Pancreas (tissue), 10 donors: Measurements from ENCODE around the gene CYRIA. TPM values are rescaled to one million over a fixed set of nuclear protein-coding genes. Genes with fewer than 3 reads are reported as not detected.

Experiments
- ATAC-seq, 4 donors: fragments of 200-7000 bp; cut with Tn5 transposase; one replicate each; pipeline versions ENCODE4 v1.8.0 to v1.9.1; 2020; ENCODE audit warnings: mild to moderate bottlenecking in 4 of 4, moderate library complexity in 4 of 4
- DNase-seq, 6 donors: peaks; one replicate each; pipeline ENCODE4 v3.0.0-alpha.2; 2020
- FAIRE-seq: peaks from 2 replicates; lab custom pipeline; 2012; peaks lifted over from hg19 to GRCh38; lab: Jason Lieb, UNC
- H3K27ac ChIP-seq, 4 donors: fragments of 200-600 bp; sonication (generic); 1 replicate in 3 of 4; 2 replicates in 1 of 4; pipeline versions ENCODE4 v1.5.0 to v1.8.0; 2020
- H3K27me3 ChIP-seq, 4 donors: fragments of 200-600 bp; one replicate each; pipeline ENCODE4 v1.8.0; 2021
- H3K36me3 ChIP-seq, 3 donors: fragments of 200-600 bp; sonication (generic) in 1 of 3; one replicate each; pipeline versions ENCODE4 v1.5.0 to v1.8.0; 2020 to 2021
- H3K4me1 ChIP-seq, 3 donors: fragments of 200-600 bp; one replicate each; pipeline ENCODE4 v1.8.0; 2021
- H3K4me3 ChIP-seq, 4 donors: fragments of 200-600 bp; sonication (generic) in 2 of 4; one replicate each; pipeline versions ENCODE4 v1.5.0 to v1.8.0; 2020 to 2021
- H3K9me3 ChIP-seq, 4 donors: fragments of 200-600 bp; one replicate each; pipeline ENCODE4 v1.8.0; 2021
- CTCF ChIP-seq, 4 donors: fragments of 200-600 bp; sonication (generic) in 3 of 4; IDR thresholded peaks; one replicate each; pipeline versions ENCODE4 v1.5.0 to v1.8.0; 2021; ENCODE audit warnings: antibody characterized with exemption in 4 of 4
- WGBS, 2 donors: extraction: QIAGEN DNeasy Blood & Tissue Kit; methylation state at CpG; one replicate each; pipeline ENCODE4 v1.1.7; 2013; 5-methylcytosine and 5-hydroxymethylcytosine counted together
- intact Hi-C, 3 donors: fragments of 100-400 bp; cut with DNase I; formaldehyde crosslinking; loops; one replicate each; pipeline versions ENCODE4 v1.11.1 to v1.14.2; 2022
- polyA plus RNA-seq, 2 donors: library from polyadenylated mRNA; stranded (reverse); fragments of 200-250 nt; gene quantifications; one replicate each; pipeline ENCODE4 v1.2.3, GENCODE V29; 2013
- total RNA-seq, 6 donors: library from RNA; stranded (reverse); fragmentation: NEBNext Ultra II Directional in 4 of 6; extraction: Animal tissue kit (Norgen Biotek cat#: 25700) in 4 of 6; gene quantifications; one replicate each; pipeline versions ENCODE4 v1.2.1 to v1.2.4, GENCODE V29; 2021 to 2023
- donor health status: healthy with polysubstance abuse.
- donor health status: DM: no; HTN: no; CAD: no; lungs with moderate emphysema.
- donor health status: DM: no; HTN: no; CAD: no.
- donor health status: control.
- donor health status: control.
- donor health status: Bipolar disorder and iron deficiency.
- donor health status: DM: yes; HTN: yes; CAD: no.
- donor health status: DM: no; HTN: no; CAD: no.
- donor health status: DM: no; HTN: no; CAD: no.
- donor health status: DM: yes; HTN: yes; CAD: no.

The CYRIA gene
- total and polyA plus RNA-seq, 8 donors = 0.65 to 7.6 (median 1.7) TPM

GRCh38 chr2:16625759-16626158 is 39.9 kb downstream of the CYRIA start:
- Histone ChIP-seq H3K36me3 (no peaks in the 10 kb centered on the region), H3K9me3 (no peaks in the 10 kb centered on the region), H3K27ac (peak overlapping the region in 2 of 4 donors; percentile 55 to 64), H3K4me3 (no peak overlapping the region), H3K27me3 (no peaks in the 10 kb centered on the region), H3K4me1 (peaks cover 0 to 7% (median 0%) of the 10 kb centered on the region in 3 donors)
- FAIRE-seq (no peak), DNase-seq (no peak), ATAC-seq (no peak)
- WGBS, 2 donors = 90 to 91% methylated on average over 2 of the region's 2 CpGs
- TF ChIP-seq CTCF (IDR thresholded peaks at IDR 0.05) = no peak
- intact Hi-C loops = no loop called here

GRCh38 chr2:16625201-16625729 is 40.4 kb downstream of the CYRIA start:
- H3K4me3 ChIP-seq = no peak overlapping the region
- intact Hi-C loops = no loop called here
- DNase-seq (peak in 1 of 6 donors; percentile 38), ATAC-seq (peak in 3 of 4 donors; percentile 59 to 69 (median 62)), FAIRE-seq (no peak)
- H3K4me1 ChIP-seq = peaks cover 0 to 7% (median 0%) of the 10 kb centered on the region in 3 donors
- WGBS, 2 donors = 49% methylated on average over 5 of the region's 5 CpGs
- H3K27ac ChIP-seq = peak overlapping the region in 2 of 4 donors; percentile 55 to 64
- H3K27me3 ChIP-seq = no peaks in the 10 kb centered on the region
- TF ChIP-seq CTCF (IDR thresholded peaks at IDR 0.05) = no peak
- H3K9me3 ChIP-seq = no peaks in the 10 kb centered on the region
- H3K36me3 ChIP-seq = no peaks in the 10 kb centered on the region

- no peak for DNase-seq
- FAIRE-seq = no peak
- Histone ChIP-seq H3K27ac (no peak overlapping the region), H3K27me3 (no peaks in the 10 kb centered on the region), H3K4me3 (no peak overlapping the region), H3K9me3 (no peaks in the 10 kb centered on the region), H3K36me3 (no peaks in the 10 kb centered on the region), H3K4me1 (peaks cover 0 to 7% (median 0%) of the 10 kb centered on the region in 3 donors)
- intact Hi-C loops = no loop called here
- no peak for TF ChIP-seq CTCF (IDR thresholded peaks at IDR 0.05)
- 40 to 58% methylated on average over 1 of the region's 1 CpG for WGBS, 2 donors
- ATAC-seq = no peak
Observed at GRCh38 chr2:16624436-16624780, 41.2 kb downstream of the CYRIA start.

GRCh38 chr2:16623564-16624435 is 41.8 kb downstream of the CYRIA start:
- Histone ChIP-seq H3K4me1 (peaks cover 0 to 7% (median 0%) of the 10 kb centered on the region in 3 donors), H3K4me3 (no peak overlapping the region), H3K27me3 (no peaks in the 10 kb centered on the region), H3K36me3 (no peaks in the 10 kb centered on the region), H3K9me3 (no peaks in the 10 kb centered on the region), H3K27ac (peak overlapping the region in 1 of 4 donors; percentile 38)
- intact Hi-C loops = no loop called here
- DNase-seq (no peak), FAIRE-seq (no peak), ATAC-seq (no peak)
- no peak for TF ChIP-seq CTCF (IDR thresholded peaks at IDR 0.05)
- 64 to 71% methylated on average over 5 of the region's 5 CpGs for WGBS, 2 donors

GRCh38 chr2:16623031-16623430 is 42.6 kb downstream of the CYRIA start:
- no peak for DNase-seq
- TF ChIP-seq CTCF (IDR thresholded peaks at IDR 0.05) = no peak
- no peak for FAIRE-seq
- H3K27ac ChIP-seq = peak overlapping the region in 1 of 4 donors; percentile 38
- H3K36me3 ChIP-seq = no peaks in the 10 kb centered on the region
- WGBS, 2 donors = 88 to 89% methylated on average over 6 of the region's 6 CpGs
- H3K4me3 ChIP-seq = no peak overlapping the region
- H3K27me3 ChIP-seq = no peaks in the 10 kb centered on the region
- H3K9me3 ChIP-seq = no peaks in the 10 kb centered on the region
- peaks cover 0 to 7% (median 0%) of the 10 kb centered on the region in 3 donors for H3K4me1 ChIP-seq
- intact Hi-C loops = no loop called here
- ATAC-seq = no peak
